HG02970 (cell line): ENCODE results near the gene LCE1A.

Experiments
- ATAC-seq: cut with Tn5 transposase; IDR thresholded peaks from one replicate; pipeline ENCODE4 v1.9.1; 2021; ENCODE audit warnings: mild to moderate bottlenecking, moderate library complexity, moderate number of reproducible peaks; ENCODE audit not compliant: unreplicated experiment, low FRiP score

Gene LCE1A

GRCh38 chr1:152869808-152870419 lies 42.6 kb downstream of the LCE1A start:
- ATAC-seq, result no peak

GRCh38 chr1:152870831-152871730 lies 43.8 kb downstream of the LCE1A start:
- no peak for ATAC-seq

DNA sequence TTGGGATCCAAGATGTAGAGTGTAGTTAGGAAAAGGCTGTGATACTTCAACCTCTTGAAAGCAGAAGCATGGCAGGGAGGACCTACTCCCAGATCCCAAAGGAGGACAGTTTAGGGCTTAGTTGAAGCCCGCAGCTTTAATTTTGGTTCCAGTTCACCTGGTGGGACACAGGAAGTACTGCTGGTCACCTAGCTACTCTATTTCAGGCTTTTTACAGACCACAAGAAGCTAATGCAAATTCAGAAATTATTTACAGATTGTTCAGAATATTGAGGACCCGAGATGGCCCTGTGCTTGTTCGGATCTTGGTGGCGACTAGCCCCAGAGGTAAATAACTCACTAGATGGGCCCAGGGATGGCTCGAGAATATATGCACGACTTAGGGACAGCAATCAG lies 44.5 kb downstream of the LCE1A start:
- ATAC-seq, result no peak

GRCh38 chr1:152873495-152873894 lies 46.2 kb downstream of the LCE1A start:
- no peak for ATAC-seq

- no peak for ATAC-seq
Observed at GRCh38 chr1:152876827-152877226, 49.6 kb downstream of the LCE1A start.
